Lung (tissue), 12 donors: ENCODE results near the gene ZNF714. TPM values are rescaled to one million over a fixed set of nuclear protein-coding genes. Genes with fewer than 3 reads are reported as not detected.

Source experiments
- ATAC-seq: fragments of 200-7000 bp; cut with Tn5 transposase; one replicate; pipeline ENCODE4 v1.9.1; 2020; ENCODE audit warnings: moderate number of reproducible peaks; ENCODE audit not compliant: insufficient read depth, low FRiP score
- DNase-seq, 3 donors: peaks; one replicate each; pipeline ENCODE4 v3.0.0-alpha.2; 2013 to 2017
- H3K27ac ChIP-seq, 2 donors: one replicate each; pipeline ENCODE4 v1.5.1; 2013; ENCODE audit warnings: mild to moderate bottlenecking in 2 of 2, moderate library complexity in 2 of 2, control low read depth in 1 of 2, inconsistent platforms in 1 of 2, low read depth in 1 of 2, low read length in 1 of 2
- H3K27me3 ChIP-seq, 3 donors: one replicate each; pipeline ENCODE4 v1.5.1; 2013; ENCODE audit warnings: low read length in 2 of 3; ENCODE audit not compliant: control insufficient read depth in 3 of 3, insufficient read depth in 3 of 3
- H3K36me3 ChIP-seq, 4 donors: one replicate each; pipeline ENCODE4 v1.5.1; 2013; ENCODE audit warnings: low read length in 4 of 4, mild to moderate bottlenecking in 1 of 4, moderate library complexity in 1 of 4; ENCODE audit not compliant: control insufficient read depth in 4 of 4, insufficient read depth in 4 of 4
- H3K4me1 ChIP-seq, 5 donors: one replicate each; pipeline ENCODE4 v1.5.1; 2013; ENCODE audit warnings: low read length in 5 of 5, mild to moderate bottlenecking in 2 of 5, moderate library complexity in 1 of 5; ENCODE audit not compliant: control insufficient read depth in 5 of 5, insufficient read depth in 5 of 5
- H3K4me3 ChIP-seq: one replicate; pipeline ENCODE4 v1.5.1; 2013; ENCODE audit warnings: mild to moderate bottlenecking, control low read depth, moderate library complexity
- H3K9ac ChIP-seq, 2 donors: one replicate each; pipeline ENCODE4 v1.5.1; 2013; ENCODE audit warnings: low read length in 2 of 2, control low read depth in 1 of 2; ENCODE audit not compliant: insufficient read depth in 1 of 2
- H3K9me3 ChIP-seq, 4 donors: one replicate each; pipeline ENCODE4 v1.5.1; 2013; ENCODE audit warnings: low read length in 3 of 4, mild to moderate bottlenecking in 1 of 4, moderate library complexity in 1 of 4; ENCODE audit not compliant: control insufficient read depth in 4 of 4, insufficient read depth in 3 of 4
- WGBS, 2 donors: extraction: QIAGEN DNeasy Blood & Tissue Kit; methylation state at CpG; one replicate each; pipeline ENCODE4 v1.1.7; 2013; 5-methylcytosine and 5-hydroxymethylcytosine counted together
- polyA plus RNA-seq, 2 donors: library from polyadenylated mRNA; stranded (reverse); fragments of 200-250 nt; gene quantifications; one replicate each; pipeline ENCODE4 v1.2.1, GENCODE V29; 2013
- total RNA-seq, 2 donors: library from RNA; depleted of rRNA in 1 of 2; stranded (reverse); fragments of >200 nt in 1 of 2; gene quantifications; one replicate each; pipeline ENCODE4 v1.2.1, GENCODE V29; 2014 to 2021
- TF ChIP-seq, protein P1 (sequence below): IDR thresholded peaks from 2 replicates; pipeline ENCODE4 v1.5.1; 2012; ENCODE audit warnings: mild to moderate bottlenecking; ENCODE audit errors: control extremely low read depth, extremely low read depth
- donor health status: control.
- donor health status: control.
- donor health status: Bipolar disorder and iron deficiency.
- donor health status: healthy.
- donor health status: DM: yes; HTN: yes; CAD: no.

ZNF714 gene
- total and polyA plus RNA-seq, 4 donors = 1.2 to 25.0 (median 7.8) TPM

DNA sequence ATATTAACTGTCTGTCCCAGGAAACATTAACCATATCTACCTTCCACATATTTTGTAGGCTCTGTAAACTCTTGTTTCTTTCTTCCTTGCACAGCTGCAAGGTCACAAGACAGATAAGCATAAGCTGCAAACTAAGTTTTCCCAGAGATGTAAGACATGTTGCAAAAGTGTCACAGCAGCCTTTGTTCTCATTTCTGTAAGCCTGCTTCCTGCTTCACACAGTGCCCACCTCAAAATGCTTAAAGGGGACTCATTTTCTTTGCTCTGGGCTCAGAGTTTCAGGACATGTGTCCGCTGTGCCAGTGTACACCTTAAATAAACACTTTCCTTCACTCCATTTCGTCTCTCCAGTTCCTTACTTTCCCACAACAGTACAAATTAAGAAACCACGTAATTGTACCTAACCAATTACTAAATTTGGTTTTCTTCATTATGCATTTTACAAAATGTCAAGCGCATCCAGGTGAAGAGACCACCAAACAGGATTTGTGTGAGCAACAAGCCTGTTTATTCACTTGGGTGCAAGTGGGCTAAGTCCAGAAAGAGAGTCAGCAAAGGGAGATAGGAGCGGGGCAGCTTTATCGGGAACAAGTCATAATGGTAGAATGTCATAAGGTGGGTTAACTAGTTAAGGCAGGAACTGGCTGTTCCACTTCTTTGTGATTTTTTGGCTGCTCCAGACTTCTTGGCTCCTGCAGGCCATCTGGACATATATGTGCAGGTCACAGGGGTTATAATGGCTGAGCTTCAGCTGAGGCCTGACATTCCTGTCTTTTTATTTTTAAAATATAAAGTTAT is 47.1 kb downstream of the ZNF714 start:
- peaks cover 0 to 4% (median 0%) of the 10 kb centered on the region in 4 donors for H3K9me3 ChIP-seq
- DNase-seq (peak in 1 of 3 donors; percentile 9), ATAC-seq (no peak)
- 67 to 73% methylated on average over 6 of the region's 6 CpGs for WGBS, 2 donors
- no peak overlapping the region for H3K4me3 ChIP-seq
- no peaks in the 10 kb centered on the region for H3K36me3 ChIP-seq
- H3K27me3 ChIP-seq = no peaks in the 10 kb centered on the region
- H3K27ac ChIP-seq = no peak overlapping the region
- H3K4me1 ChIP-seq = peaks cover 0 to 7% (median 0%) of the 10 kb centered on the region in 5 donors
- TF ChIP-seq, protein P1, sequence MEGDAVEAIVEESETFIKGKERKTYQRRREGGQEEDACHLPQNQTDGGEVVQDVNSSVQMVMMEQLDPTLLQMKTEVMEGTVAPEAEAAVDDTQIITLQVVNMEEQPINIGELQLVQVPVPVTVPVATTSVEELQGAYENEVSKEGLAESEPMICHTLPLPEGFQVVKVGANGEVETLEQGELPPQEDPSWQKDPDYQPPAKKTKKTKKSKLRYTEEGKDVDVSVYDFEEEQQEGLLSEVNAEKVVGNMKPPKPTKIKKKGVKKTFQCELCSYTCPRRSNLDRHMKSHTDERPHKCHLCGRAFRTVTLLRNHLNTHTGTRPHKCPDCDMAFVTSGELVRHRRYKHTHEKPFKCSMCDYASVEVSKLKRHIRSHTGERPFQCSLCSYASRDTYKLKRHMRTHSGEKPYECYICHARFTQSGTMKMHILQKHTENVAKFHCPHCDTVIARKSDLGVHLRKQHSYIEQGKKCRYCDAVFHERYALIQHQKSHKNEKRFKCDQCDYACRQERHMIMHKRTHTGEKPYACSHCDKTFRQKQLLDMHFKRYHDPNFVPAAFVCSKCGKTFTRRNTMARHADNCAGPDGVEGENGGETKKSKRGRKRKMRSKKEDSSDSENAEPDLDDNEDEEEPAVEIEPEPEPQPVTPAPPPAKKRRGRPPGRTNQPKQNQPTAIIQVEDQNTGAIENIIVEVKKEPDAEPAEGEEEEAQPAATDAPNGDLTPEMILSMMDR = no peak
- no peak overlapping the region for H3K9ac ChIP-seq

DNA sequence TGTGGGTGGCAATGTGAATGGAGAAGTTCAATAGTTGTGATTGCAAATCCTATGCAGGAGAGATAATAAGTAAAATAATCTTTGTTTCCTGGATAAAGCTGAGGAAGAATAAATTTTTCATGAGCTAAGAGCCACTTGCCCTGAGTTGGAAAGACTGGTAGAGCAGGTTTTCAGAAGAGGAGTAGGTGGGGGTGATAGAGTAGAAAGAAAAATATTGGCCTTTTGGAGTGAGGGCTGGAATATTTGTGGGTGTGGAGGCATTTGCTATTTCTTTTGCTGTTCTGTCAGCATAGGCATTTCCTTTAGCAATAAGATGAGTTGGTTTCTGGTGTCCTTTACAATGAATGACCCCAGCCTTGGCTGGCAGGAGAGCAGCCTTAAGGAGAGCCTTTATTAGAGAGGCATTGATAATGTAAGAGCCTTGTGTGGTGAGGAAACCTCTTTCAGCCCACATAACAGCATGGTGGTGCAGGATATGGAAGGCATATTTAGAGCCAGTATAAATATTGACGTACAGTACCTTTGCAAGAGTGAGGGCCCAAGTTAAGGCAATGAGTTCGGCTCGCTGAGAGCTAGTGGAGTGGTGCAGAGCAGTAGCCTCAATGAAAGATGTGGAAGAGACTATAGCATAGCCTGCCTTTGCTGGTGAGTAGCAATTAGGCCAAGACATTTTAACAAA is 48.2 kb downstream of the ZNF714 start:
- H3K9ac ChIP-seq = no peak overlapping the region
- peak; percentile 41 for ATAC-seq

DNA sequence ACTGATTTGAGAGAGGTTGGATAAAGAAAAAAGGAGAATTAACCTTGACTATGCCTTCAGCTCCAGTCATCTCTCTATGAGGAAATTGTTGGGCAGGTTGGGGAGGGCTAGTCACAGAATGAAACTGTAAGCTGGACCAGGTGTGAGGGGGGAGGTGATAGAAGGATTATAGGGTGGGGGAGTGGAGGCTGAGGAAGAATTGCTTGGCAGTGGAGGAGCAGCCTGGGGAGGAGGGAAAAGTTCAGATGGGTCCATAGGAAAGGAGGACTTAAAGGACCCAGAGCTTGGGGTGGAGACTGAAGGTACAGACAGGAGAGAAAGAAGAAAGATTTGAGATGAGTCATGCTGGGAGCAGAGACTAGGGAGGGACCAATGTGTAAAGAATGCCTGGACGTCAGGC is 51.6 kb downstream of the ZNF714 start:
- H3K4me3 ChIP-seq = no peak overlapping the region
- H3K9ac ChIP-seq = no peak overlapping the region
- DNase-seq (no peak), ATAC-seq (no peak)
- WGBS, 2 donors = 52 to 62% methylated on average over 1 of the region's 1 CpG
- H3K36me3 ChIP-seq = no peaks in the 10 kb centered on the region
- H3K27ac ChIP-seq = no peak overlapping the region
- TF ChIP-seq, protein P1 = no peak
- H3K4me1 ChIP-seq = peaks cover 0 to 7% (median 0%) of the 10 kb centered on the region in 5 donors
- H3K9me3 ChIP-seq = peaks cover 0 to 2% (median 0%) of the 10 kb centered on the region in 4 donors
- H3K27me3 ChIP-seq = no peaks in the 10 kb centered on the region

More for the DNA sequence above, 48.2 kb downstream of the ZNF714 start:
- Histone ChIP-seq H3K4me1 (peaks cover 0 to 7% (median 0%) of the 10 kb centered on the region in 5 donors), H3K4me3 (no peak overlapping the region), H3K9me3 (peaks cover 0 to 2% (median 0%) of the 10 kb centered on the region in 4 donors), H3K27me3 (no peaks in the 10 kb centered on the region), H3K27ac (no peak overlapping the region), H3K36me3 (no peaks in the 10 kb centered on the region)
- 49 to 65% methylated on average over 3 of the region's 3 CpGs for WGBS, 2 donors
- peak; percentile 41 to 83 (median 66) for DNase-seq
- TF ChIP-seq, protein P1 = no peak
